ENCODE data around the gene PIGP. TPM values are rescaled to one million over a fixed set of nuclear protein-coding genes. Genes with fewer than 3 reads are reported as not detected.
A peak's percentile ranks its signal among the peaks of the same experiment; 100 is the strongest.

PIGP gene
- total RNA-seq, 1 experiment from 2014 or later: 13.2 TPM

GRCh38 chr21:37087188-37087587 lies 14.3 kb upstream of the PIGP start:
- H3K14ac ChIP-seq (ENCODE audit: insufficient read depth, low read length): no peak overlapping the region
- H2BK5ac ChIP-seq (ENCODE audit: insufficient read length, low read length): no peak overlapping the region
- H2BK120ac ChIP-seq (ENCODE audit: low read depth, low read length, poor library complexity, severe bottlenecking): no peak overlapping the region
- Mint-ChIP-seq H3K36me3 (ENCODE audit: insufficient read depth in 1 of 3, low read depth in 3 of 3) (0 out of 7 replicates have a peak, but pooled peaks cover 0 to 4% (median 0%) of the 10 kb centered on the region in 3 experiments), H3K4me3 (no peak overlapping the region), H3K27ac (no peak overlapping the region), H3K27me3 (ENCODE audit: low read depth) (no peaks in the 10 kb centered on the region), H3K4me1 (no peaks in the 10 kb centered on the region), H3K9me3 (no peaks in the 10 kb centered on the region)
- TF ChIP-seq, protein P1, sequence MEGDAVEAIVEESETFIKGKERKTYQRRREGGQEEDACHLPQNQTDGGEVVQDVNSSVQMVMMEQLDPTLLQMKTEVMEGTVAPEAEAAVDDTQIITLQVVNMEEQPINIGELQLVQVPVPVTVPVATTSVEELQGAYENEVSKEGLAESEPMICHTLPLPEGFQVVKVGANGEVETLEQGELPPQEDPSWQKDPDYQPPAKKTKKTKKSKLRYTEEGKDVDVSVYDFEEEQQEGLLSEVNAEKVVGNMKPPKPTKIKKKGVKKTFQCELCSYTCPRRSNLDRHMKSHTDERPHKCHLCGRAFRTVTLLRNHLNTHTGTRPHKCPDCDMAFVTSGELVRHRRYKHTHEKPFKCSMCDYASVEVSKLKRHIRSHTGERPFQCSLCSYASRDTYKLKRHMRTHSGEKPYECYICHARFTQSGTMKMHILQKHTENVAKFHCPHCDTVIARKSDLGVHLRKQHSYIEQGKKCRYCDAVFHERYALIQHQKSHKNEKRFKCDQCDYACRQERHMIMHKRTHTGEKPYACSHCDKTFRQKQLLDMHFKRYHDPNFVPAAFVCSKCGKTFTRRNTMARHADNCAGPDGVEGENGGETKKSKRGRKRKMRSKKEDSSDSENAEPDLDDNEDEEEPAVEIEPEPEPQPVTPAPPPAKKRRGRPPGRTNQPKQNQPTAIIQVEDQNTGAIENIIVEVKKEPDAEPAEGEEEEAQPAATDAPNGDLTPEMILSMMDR (conservative IDR thresholded peaks at IDR 0.05): peak; percentile 35; the same call in 2 of the 3 replicates
- no peak overlapping the region for H3K9ac ChIP-seq (ENCODE audit: extremely low read depth, insufficient read length, low read length)
- no peak overlapping the region for H2AFZ ChIP-seq (ENCODE audit: low read length)
- no peak overlapping the region for H2BK20ac ChIP-seq (ENCODE audit: low read depth, low read length, poor library complexity, severe bottlenecking)
- peaks cover 5% of the 10 kb centered on the region; the same call in 1 of the 2 replicates for H3K79me2 ChIP-seq (ENCODE audit: insufficient read depth, low read length)
- H2AK5ac ChIP-seq (ENCODE audit: insufficient read length, low read length): no peak overlapping the region
- H4K8ac ChIP-seq (replicated peaks; ENCODE audit: insufficient read length, low read depth, low read length): no peak overlapping the region
- H2BK15ac ChIP-seq (ENCODE audit: low read depth, low read length): no peak overlapping the region
- 100% methylated on average over 2 of the region's 5 CpGs for WGBS (ENCODE audit: extremely low coverage, insufficient read length, low lambda C conversion rate)
- H3K27ac ChIP-seq (ENCODE audit: insufficient read length, low read depth, low read length): no peak overlapping the region
- no peak overlapping the region for H2BK12ac ChIP-seq (ENCODE audit: insufficient read length, low read depth, low read length)
- H3K9me3 ChIP-seq (ENCODE audit: control insufficient read depth, low read depth, low read length): no peaks in the 10 kb centered on the region
- H3T11ph ChIP-seq (ENCODE audit: low read length): no peak overlapping the region
- H3K79me1 ChIP-seq (ENCODE audit: insufficient read depth, low read depth, low read length, poor library complexity, severe bottlenecking): peaks cover 6% of the 10 kb centered on the region
- H4K91ac ChIP-seq (ENCODE audit: insufficient read length, low read depth, low read length): no peak overlapping the region
- H4K20me1 ChIP-seq (ENCODE audit: control insufficient read depth, insufficient read depth, insufficient read length): no peaks in the 10 kb centered on the region
- no peak overlapping the region for H3K18ac ChIP-seq (ENCODE audit: insufficient read length, low read depth, low read length)
- no peak overlapping the region for H3K4ac ChIP-seq (ENCODE audit: low read depth, low read length)
- H4K5ac ChIP-seq (ENCODE audit: insufficient read length, low read depth, low read length): no peak overlapping the region
- no peak overlapping the region for H3K4me2 ChIP-seq (ENCODE audit: insufficient read depth, insufficient read length, low read length)
- H3K4me1 ChIP-seq (ENCODE audit: insufficient read depth, low read length): no peaks in the 10 kb centered on the region
- H3K23me2 ChIP-seq (ENCODE audit: insufficient read length, low read depth, low read length, poor library complexity, severe bottlenecking): no peaks in the 10 kb centered on the region
- no peak overlapping the region for H3K23ac ChIP-seq (ENCODE audit: insufficient read length, low read depth, low read length)
- no peak overlapping the region for H3K56ac ChIP-seq (ENCODE audit: insufficient read length, low read depth, low read length)
- no peak for DNase-seq
- H3K27me3 ChIP-seq (ENCODE audit: insufficient read depth, low read length): no peaks in the 10 kb centered on the region

Data from H9 (cell line).